HTERT RPE-1 (cell line): ENCODE data around the gene TSC22D1.
"Not testable (repeated sequence)": the region's sequence is repeated elsewhere in the genome, so short reads cannot be mapped to it uniquely, and the experiment has no call there.

Experiments
- in situ Hi-C: fragments of 300-500 bp; cut with MboI; formaldehyde crosslinking; loops from 4 replicates; pipeline ENCODE4 v1.14.3; 2020; ENCODE audit warnings: low sequenced_read_pairs

TSC22D1 gene

DNA sequence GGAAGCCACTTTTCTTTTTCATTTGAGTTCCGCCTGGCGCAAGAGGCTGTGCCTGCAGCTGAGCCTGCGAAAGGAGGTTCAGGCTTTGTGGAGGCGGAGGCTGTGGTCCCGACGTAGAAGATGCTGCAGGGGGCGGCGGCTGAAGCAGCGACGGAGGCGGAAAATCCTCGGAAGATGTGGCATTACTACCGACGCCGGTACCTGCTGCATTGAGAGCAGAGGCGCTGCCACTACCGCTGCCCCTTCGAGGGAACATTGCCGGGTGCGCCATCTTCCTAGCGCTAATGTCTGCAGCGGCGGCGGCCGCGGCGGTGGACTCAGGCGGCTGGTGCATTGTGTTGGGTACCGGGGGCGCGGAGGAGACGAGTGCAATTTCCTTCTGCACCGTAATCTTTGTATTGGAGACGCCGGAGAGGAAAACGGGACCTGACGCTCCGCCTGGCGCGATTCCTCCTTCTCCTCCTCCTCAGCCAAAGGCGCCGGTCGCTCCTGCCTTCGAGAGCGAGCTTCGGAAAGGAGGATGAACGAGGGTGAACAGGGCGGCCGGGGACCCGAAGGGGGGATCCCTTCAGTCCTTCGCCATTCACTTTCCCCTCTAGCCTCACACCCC lies at the start of gene TSC22D1:
TSC22D1 (minus strand) TSS at position 590 of the 610 bp plus-strand sequence; CDS start at position 334, 256 bp downstream.
- in situ Hi-C loops, result no loop called here

DNA sequence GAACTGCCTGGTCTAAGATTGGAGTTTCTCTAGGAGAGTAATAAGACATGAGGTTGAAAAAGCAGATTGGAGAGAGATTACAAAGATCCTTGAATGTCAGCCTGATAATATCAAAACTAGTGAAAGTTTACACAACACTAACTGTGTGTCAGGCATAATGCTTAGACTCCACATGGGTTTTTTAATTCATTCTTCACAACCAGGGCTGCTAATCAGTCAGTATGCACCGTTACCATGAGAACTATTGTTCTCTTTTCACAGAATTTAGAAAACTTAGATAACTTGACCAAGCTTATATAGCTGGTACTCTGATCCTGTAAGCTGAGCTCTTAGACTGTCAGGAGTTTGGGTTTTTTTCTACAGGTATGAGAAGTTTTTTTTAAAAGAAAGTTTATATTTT lies 46.6 kb upstream of the TSC22D1 start:
- in situ Hi-C loops, result no loop called here

DNA sequence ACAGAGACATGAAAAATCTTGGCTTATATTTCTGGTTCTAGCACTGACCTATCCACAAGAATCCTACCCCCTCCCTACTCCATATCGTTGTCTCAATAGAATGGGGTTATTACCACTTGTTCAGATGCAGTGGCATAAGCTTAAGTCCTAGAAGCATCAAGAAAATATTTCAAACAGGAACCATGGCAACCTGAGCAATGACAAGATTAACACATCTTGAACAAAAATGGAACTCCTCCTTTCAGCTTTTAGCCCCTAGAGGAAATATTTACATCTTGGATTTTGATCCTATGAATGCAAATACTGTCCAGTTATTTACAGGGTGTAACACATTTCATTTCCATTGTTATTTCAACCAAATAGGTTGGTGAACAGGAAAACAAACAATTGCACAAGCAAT lies 46.1 kb upstream of the TSC22D1 start:
- in situ Hi-C loops, result no loop called here

DNA sequence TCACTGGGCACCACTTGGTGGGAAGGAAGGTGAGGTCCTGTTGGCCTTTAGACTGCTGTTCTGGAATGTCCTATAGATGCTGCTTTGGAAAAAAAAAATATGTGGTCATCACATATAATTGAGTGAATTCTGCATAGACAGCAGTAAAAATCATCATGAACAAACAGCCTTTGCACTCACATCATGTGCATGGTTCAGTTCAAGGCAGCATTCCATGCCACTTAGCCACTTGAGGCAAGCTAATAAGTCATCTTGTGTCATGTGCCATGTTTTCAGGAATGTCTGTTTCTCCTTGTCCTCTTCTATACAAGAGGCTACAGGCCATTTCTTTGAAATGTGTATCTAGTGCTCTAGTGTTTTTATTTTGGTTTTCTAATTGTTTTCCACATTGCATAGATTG lies 43.9 kb upstream of the TSC22D1 start:
- in situ Hi-C loops, result no loop called here

DNA sequence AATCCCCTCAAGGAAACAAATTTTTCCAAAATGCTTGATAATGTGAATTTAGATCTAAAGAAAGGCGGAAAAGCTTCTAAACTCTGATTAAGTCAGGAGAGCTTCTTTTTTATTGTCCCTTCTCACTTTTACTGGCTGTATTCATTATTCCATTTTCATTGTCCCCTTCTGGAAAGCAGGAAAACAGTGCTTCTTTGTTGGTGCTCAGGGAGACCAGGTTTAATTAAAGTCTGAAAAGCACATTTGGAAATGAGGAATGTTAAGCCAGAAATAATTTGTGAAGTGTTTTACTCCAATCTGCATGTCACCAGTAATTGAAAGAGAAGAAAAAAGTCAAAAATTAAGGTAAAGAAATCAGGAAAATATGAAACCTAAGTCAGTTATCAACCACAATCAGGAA lies 43.5 kb upstream of the TSC22D1 start:
- in situ Hi-C loops, result no loop called here

DNA sequence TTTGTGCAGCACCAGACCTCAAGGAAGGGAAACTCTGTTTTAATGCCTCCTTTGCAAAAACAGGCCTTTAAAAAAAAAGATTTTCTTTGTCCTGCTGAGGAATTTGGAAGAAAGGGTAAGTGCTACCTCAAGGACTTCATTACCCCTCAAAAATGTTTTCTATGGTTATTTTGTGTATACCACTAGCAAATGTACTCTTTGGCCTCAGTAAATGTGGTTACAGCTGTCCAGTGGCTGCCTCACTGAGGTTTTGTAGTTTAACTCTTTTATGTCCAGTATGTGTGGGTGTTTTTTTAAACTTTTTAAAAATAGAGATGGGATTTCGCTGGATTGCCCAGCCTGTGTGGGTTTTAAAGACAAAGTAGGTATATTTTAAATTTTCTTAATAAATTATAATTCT lies 42.2 kb upstream of the TSC22D1 start:
- in situ Hi-C loops, result no loop called here

DNA sequence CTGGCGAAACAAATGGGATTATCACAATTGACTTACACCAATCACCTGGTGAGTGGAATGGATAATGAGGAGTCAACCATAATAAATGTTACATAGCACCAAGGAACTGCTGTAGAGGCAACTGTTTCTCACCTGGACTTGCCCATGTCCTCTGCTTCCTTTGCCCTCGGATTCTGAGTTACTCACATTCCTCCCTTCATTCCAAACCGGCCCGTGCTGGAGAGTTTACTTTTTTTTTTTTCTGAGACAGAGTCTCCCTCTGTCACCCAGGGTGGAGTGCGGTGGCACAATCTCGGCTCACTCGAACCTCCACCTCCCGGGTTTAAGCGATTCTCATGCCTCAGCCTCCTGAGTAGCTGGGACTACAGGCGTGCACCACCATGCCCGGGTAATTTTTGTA lies 41.5 kb upstream of the TSC22D1 start:
- in situ Hi-C loops, result no loop called here

DNA sequence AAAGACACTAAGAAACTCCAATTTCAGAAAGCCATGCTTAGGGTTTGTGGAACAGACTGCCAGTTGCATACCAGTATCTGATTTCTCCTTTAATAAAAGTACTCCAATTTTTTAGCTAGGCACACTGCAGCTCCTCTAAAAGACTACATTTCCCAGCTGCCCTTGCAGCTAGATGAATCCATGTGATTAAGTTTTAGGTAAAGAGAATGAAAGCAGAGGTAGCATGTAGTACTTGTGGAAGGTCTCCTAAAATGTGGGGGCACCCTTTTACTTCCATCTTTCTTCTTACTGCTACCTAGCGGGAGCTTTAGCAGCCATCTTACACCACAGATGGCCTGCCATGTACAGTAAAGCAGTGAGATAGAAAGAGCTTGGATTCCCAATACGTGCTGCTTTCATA lies 33.0 kb upstream of the TSC22D1 start:
- in situ Hi-C loops, result no loop called here

DNA sequence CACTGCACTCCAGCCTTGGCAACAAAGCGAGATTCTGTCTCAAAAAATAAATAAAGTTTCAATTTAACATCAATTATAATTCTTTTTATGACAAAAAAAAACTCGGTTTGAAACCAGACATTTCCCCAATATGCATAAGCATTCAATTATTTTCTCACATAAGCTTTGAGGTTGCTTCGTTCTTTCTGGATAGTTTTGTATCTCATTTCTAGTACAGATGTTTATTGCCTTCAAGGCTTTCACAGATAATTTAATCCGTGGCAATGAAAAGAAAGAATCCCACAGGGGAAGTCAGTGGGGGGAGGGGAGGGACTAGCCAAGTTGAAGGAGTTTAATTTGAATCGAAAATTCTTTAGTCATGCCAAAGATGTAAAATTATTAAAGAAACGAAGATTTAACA lies 29.6 kb upstream of the TSC22D1 start:
- in situ Hi-C loops, result no loop called here

DNA sequence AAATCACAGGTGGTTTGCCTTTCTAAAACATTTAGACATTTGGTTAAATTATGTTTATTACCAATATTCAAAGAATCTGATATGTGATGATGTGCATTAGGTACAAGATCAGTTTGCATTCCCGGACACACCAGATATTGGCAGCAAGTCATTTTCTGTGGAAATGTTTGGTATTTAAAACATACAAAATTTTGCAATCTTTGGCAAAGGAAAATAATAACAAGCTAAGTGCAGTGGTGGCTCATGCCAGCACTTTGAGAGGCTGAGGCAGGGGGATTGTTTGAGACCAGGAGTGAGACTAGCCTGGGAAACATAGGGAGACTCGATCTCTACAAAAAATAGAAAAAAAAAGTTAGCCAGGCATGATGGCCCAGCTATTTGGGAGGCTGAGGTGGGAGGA lies 29.1 kb upstream of the TSC22D1 start:
- in situ Hi-C loops, result no loop called here

DNA sequence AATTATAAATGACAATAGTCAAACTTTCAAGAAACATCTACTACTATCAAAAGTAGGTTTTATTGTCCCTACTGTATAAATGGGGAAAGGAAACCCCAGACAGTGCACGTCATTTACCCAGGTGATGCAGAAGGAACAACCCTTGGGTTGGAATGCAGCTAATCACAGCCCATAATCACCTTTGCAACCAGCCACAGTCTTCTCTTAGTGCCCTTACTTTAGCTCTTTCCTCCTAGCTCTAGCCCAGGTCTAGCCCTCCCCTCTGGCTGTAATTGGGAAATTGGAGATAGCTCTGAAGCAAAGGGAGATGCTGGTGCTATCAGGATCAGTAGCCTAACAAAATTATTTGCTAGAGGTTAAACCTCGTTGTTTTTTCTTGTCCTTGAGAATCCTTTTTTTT lies 25.5 kb upstream of the TSC22D1 start:
- in situ Hi-C loops, result no loop called here

DNA sequence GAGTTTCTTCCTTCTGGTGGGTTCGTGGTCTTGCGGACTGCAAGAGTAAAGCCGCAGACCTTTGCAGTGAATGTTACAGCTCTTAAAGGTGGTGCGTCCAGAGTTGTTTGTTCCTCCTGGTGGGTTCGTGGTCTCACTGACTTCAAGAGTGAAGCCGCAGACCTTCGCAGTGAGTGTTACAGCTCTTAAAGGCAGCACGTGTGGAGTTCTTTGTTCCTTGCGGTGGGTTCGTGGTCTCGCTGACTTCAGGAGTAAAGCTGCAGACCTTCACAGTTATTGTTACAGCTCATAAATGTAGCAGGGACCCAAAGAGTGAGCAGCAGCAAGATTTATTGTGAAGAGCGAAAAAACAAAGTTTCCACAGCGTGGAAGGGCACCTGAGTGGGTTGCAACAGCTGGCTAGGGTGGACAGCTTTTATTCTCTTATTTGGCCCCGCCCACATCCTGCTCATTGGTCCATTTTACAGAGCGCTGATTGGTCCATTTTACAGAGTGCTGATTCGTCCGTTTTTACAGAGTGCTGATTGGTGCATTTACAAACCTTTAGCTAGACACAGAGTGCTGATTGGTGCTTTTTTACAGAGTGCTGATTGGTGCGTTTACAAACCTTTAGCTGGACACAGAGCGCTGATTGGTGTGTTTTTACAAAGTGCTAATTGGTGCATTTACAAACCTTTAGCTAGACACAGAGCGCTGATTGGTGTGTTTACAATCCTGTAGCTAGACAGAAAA lies 17.9 kb upstream of the TSC22D1 start:
- in situ Hi-C loops, result not testable (repeated sequence)

DNA sequence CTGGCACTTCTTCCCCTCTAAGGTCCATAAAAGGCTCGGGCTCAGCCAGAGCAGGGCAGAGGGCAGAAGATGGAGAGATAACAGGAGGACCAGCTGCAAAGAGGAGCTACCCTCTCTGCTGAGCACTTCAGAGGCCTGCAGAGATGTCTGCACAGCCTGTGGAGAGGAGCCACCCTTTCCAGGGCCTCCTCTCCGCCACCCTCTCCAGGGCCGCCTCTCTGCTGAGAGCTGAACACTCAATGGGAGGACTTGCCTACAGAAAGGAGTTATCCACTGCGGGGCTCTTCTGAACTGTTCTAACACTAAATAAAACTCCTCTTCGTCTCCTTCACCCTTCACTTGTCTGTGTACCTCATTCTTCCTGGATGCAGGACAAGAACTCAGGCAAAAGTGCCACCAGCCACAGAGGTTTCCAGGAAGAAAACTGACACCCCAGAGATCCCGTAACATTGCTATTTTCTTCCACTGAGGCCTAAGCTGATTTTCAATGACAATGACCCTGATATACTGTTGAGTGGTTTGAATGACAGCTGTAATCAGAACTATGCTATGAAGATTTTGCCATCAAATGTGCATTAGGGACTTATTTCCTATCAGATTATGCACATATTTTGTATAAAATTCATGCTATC lies 16.2 kb upstream of the TSC22D1 start:
- in situ Hi-C loops, result no loop called here

DNA sequence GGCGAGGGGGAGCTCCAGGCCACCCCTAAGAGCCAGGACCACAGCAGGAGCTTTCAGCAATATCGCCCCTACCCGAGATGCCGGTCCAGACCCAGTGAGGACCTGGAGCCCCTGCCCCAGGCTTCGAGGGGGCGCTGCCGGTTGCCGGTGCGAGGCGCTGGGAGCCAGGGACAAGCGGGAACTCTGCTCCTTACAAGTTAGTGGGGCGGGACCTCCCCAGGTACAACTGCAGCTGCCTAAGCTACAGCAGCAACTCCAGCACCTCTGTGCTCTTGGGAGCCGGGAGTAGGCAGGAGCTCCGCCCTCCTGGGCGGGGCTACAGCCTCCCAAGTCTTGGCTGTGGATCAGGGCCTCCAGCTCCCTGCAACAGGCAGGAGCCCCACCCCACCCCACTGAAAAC lies 15.2 kb upstream of the TSC22D1 start:
- in situ Hi-C loops, result no loop called here

DNA sequence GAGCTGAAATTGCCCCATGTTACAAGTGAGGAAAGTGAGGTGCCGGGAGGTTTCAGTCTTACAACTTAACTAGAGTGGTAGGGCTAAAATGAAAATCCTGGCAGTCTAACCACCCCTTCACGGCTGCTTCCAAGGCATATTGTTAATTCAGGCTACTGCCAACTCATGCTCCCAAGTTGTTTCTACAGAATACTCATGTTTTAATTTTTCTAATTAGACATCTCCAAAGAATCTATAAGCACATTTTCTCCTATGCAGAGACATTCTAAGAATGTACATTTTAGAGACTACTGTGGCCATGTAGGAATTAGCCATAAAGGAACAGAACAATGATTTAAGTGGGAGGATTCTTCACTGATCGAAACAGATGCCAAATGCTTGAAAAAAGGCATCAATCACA lies 7.0 kb upstream of the TSC22D1 start:
- in situ Hi-C loops, result no loop called here

DNA sequence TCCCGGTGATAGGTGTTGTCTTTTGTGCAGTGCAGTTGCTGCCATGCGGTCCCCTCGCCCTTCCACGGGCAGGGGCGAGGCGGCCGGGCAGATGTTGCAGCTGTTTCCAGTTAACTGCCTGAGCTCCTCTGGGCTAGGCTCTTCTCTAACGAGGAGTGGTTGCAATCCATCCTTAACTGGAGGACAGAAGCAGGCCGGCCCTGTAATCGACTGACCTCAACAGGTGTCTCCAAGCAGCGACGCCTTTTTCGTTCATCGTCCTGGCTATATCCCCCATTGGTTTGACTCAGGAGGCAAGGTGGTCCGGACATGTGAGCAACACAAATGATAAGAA lies 1.9 kb upstream of the TSC22D1 start:
- in situ Hi-C loops, result no loop called here

DNA sequence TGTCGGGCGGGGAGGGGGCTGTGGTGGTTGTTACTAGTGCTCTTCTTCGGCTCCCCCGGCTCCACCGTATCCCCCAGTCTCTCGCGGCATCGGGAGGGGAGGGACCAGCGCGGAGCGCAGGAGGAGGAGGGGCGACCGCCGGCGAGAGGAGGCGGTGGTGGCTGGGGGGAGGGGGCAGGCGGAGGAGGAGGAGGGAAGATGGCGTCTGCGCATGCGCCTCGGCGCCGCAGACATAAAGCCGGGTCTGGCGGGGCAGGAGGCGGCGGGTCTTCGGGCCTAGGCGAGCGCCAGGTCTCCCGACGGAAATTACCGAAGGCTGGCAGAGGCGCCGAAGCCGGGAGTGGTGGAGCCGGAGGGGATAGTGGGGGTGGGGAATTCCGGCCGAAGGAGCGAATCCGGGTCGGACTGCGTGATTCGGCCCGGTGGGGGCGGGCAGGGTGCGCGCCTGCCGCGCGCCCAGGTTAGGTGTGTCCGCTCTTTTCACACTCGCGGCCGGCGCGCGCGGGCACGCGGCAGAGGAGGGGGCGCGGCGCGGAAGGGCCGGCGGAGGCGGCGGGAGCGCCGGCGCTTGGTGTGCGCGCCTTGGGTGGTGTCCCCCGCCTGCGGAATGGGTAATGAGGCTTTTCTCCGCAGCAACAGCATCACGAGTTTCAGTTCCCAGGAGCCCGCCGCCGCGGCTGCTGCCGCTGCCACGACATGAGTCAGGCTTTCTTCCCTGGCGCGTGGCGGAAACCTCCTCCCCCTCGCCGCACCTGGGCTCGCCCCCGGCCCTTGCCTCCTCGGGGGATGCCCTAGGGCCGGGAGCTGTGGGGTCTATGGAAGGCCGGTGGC lies 1.3 kb upstream of the TSC22D1 start:
- in situ Hi-C loops, result no loop called here

DNA sequence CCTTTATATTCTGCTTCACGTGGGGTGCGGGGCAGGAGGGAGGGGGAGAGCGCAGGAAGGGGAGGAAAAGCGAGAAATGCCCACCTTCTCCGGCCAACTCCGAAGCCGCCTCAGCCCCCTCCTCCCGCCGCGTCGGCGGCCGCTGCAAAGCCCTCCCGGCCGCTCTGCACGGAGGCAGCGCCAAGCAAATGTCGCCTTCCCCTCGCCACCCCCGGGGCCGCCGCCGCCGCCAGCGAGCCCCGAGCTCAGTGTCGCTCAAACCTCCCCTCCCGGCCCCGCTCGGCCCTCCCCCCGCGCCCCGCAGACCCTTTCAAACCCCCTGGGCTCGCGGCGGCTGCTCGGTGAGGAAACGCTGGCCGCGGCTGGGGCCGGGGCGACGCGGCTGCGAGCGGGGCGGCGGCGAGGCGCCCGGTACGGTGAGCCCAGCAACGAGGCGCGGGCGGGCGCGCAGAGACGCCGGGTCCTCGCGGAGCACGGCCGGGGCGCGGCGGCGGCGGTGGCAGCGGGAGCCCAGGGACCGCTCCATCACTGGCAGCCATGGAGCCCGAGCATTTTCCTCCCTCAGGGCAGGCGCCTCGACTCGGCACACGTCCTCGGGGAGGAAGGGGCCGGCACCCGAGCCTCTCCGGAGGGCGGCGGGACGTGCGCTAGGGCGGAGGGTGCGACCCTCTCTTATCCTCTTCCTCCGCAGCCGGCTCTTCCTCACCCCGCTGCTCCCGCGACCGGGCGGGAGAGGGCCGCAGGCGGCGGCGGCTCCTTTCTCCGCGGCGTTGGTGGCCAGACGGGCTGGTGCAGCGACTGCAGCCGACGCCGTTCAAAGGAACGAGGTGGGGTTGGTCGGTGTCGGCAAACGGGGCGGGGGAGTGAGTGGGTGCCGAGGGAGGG lies 463 bp upstream of the TSC22D1 start:
- in situ Hi-C loops, result no loop called here

DNA sequence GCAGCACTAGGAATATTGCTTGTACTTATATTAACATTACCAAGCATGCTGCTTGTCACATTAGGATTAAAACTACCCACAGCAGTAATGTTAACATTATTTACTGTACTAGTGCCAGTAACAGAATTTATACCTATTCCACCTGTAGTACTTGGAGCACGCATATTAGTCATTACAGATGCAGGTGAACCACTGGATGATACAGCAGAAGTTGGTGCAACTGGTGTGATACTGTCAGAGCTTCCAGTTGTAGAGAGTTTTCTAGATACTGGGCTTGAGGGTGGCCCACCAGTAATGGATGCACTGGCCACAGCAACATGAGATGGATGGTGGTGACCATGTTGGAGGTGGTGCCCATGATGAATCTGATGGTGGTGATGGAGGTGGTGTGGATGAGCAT lies 1.1 kb downstream of the TSC22D1 start:
- in situ Hi-C loops, result no loop called here

DNA sequence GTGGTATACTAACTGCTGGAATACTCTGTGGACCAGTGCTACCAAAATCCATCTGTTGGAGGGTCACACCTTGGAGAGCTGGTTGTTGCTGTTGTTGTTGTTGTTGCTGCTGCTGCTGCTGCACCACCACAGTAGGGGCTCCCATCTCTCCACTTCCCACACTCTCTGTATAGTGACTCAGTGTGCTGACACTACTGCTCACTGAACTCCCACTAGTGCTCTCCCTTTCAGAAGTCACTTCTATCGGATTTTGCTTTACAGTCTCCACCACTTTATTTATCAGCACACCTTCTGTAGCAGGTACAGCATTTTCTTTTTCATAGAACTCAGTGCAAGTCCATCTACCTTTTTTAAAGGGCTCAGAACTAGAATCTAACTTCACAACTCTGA lies 1.7 kb downstream of the TSC22D1 start:
- in situ Hi-C loops, result no loop called here
